HCT116 (cell line): ENCODE results near the gene SNRPB. TPM values are rescaled to one million over a fixed set of nuclear protein-coding genes. Genes with fewer than 3 reads are reported as not detected.

ENCODE experiments used
- ATAC-seq: fragments of 200-7000 bp; cut with Tn5 transposase; 2 replicates; pipeline ENCODE4 v1.9.1; 2020; ENCODE audit warnings: mild to moderate bottlenecking, moderate library complexity
- BruUV-seq: library from RNA; stranded (reverse); fragments of 400-500 nt; replicated peaks from 2 replicates; lab custom pipeline; 2021; lab: Mats Ljungman, UMichigan
- CTCF ChIA-PET: fragments of 300-600 bp; sonication (Branson Sonifier 250); formaldehyde crosslinking; loops from one replicate; lab custom pipeline; 2021; ENCODE audit warnings: antibody characterized with exemption; lab: Charles Lee
- POLR2A ChIA-PET: fragments of 300-600, 350-600 bp; sonication (Branson Sonifier 250); formaldehyde crosslinking; loops from one replicate; lab custom pipeline; 2021; ENCODE audit warnings: antibody characterized with exemption; lab: Charles Lee
- RAD21 ChIA-PET, 2 experiments: fragments of 300-600 bp; sonication (Branson Sonifier 250); formaldehyde crosslinking; loops; one replicate each; lab custom pipeline; 2023; ENCODE audit warnings: low total read pairs in 2 of 2; ENCODE audit not compliant: uncharacterized antibody in 2 of 2, unreplicated experiment in 2 of 2, low non-redundant PET in 1 of 2; lab: Charles Lee
- DNase-seq: peaks from one replicate; pipeline ENCODE4 v3.0.0-alpha.2; 2010; ENCODE audit warnings: low read depth, low spot score
- H2AFZ ChIP-seq: fragments of 200-600 bp; shearing (Covaris generic), sonication (generic); 2 replicates; pipeline ENCODE4 v1.6.1; 2017; ENCODE audit warnings: low read depth, mixed run types, mixed read lengths, antibody characterized with exemption, low read length; ENCODE audit not compliant: poor library complexity, severe bottlenecking
- H3K27ac ChIP-seq: 2 replicates; pipeline ENCODE4 v1.5.1; 2012; ENCODE audit warnings: low read depth, low read length
- H3K27me3 ChIP-seq: fragments of 200-600 bp; sonication (generic); 2 replicates; pipeline ENCODE4 v1.6.1; 2016; ENCODE audit warnings: mixed run types, low read length, mixed read lengths; ENCODE audit not compliant: insufficient read depth
- H3K36me3 ChIP-seq, 2 experiments: fragments of 200-500 bp in 1 of 2; fragments of 200-600 bp in 1 of 2; sonication (Bioruptor generic) in 1 of 2; sonication (generic) in 1 of 2; 2 replicates each; pipeline versions ENCODE4 v1.5.1 to v1.6.1; 2014 to 2016; ENCODE audit warnings: low read length in 2 of 2, inconsistent platforms in 1 of 2, mixed read lengths in 1 of 2, mixed run types in 1 of 2; ENCODE audit not compliant: insufficient read depth in 2 of 2, control insufficient read depth in 1 of 2
- H3K4me1 ChIP-seq, 2 experiments: fragments of 200-600 bp in 1 of 2; sonication (generic) in 1 of 2; 2 replicates each; pipeline versions ENCODE4 v1.5.1 to v1.6.1; 2012 to 2017; ENCODE audit warnings: low read length in 2 of 2, inconsistent platforms in 1 of 2, mild to moderate bottlenecking in 1 of 2, mixed read lengths in 1 of 2, mixed run types in 1 of 2, moderate library complexity in 1 of 2; ENCODE audit not compliant: insufficient read depth in 2 of 2, control insufficient read depth in 1 of 2
- H3K4me2 ChIP-seq: fragments of 200-600 bp; sonication (generic); 2 replicates; pipeline ENCODE4 v1.6.1; 2017; ENCODE audit warnings: mixed run types, low read length, mixed read lengths
- H3K4me3 ChIP-seq, 2 experiments: fragments of 200-600 bp in 1 of 2; sonication (generic) in 1 of 2; replicated peaks in 1 of 2; 2 replicates each; pipeline ENCODE4 v1.5.1; 2011 to 2016; ENCODE audit warnings: low read length in 2 of 2, control low read depth in 1 of 2, low read depth in 1 of 2, mild to moderate bottlenecking in 1 of 2, mixed read lengths in 1 of 2, mixed run types in 1 of 2
- H3K79me2 ChIP-seq: fragments of 200-600 bp; sonication (generic); 2 replicates; pipeline ENCODE4 v1.6.1; 2017; ENCODE audit warnings: mild to moderate bottlenecking, mixed run types, low read length, moderate library complexity, mixed read lengths; ENCODE audit not compliant: insufficient read depth
- H3K9ac ChIP-seq: fragments of 200-600 bp; sonication (generic); 2 replicates; pipeline ENCODE4 v1.6.1; 2016; ENCODE audit warnings: low read length, mixed read lengths
- H3K9me2 ChIP-seq: fragments of 200-600 bp; sonication (generic), shearing (Covaris generic); 2 replicates; pipeline ENCODE4 v1.6.1; 2017; ENCODE audit warnings: mixed run types, mild to moderate bottlenecking, moderate library complexity; ENCODE audit not compliant: insufficient read depth
- H3K9me3 ChIP-seq, 2 experiments: fragments of 200-500 bp in 1 of 2; fragments of 200-600 bp in 1 of 2; sonication (Bioruptor generic) in 1 of 2; sonication (generic) in 1 of 2; 2 replicates each; pipeline ENCODE4 v1.6.1; 2014 to 2017; ENCODE audit warnings: low read length in 2 of 2, mixed read lengths in 2 of 2, inconsistent platforms in 1 of 2, low read depth in 1 of 2, mild to moderate bottlenecking in 1 of 2, mixed run types in 1 of 2, moderate library complexity in 1 of 2; ENCODE audit not compliant: control insufficient read depth in 1 of 2, insufficient read depth in 1 of 2
- H4K20me1 ChIP-seq: fragments of 200-600 bp; sonication (generic), shearing (Covaris generic); 2 replicates; pipeline ENCODE4 v1.6.1; 2017; ENCODE audit warnings: mixed run types, mild to moderate bottlenecking, moderate library complexity; ENCODE audit not compliant: insufficient read depth
- ATF3 ChIP-seq: IDR thresholded peaks from 2 replicates; pipeline ENCODE4 v1.6.1; 2012
- CBX3 ChIP-seq: IDR thresholded peaks from 2 replicates; pipeline ENCODE4 v1.6.1; 2012; ENCODE audit warnings: low read depth
- CEBPB ChIP-seq: IDR thresholded peaks from 2 replicates; pipeline ENCODE4 v1.6.1; 2012; ENCODE audit warnings: low read depth
- EGR1 ChIP-seq: IDR thresholded peaks from 2 replicates; pipeline ENCODE4 v1.6.1; 2012; ENCODE audit warnings: low read depth
- FOSL1 ChIP-seq: IDR thresholded peaks from 2 replicates; pipeline ENCODE4 v1.6.1; 2012; ENCODE audit warnings: low read depth
- JUND ChIP-seq: IDR thresholded peaks from 2 replicates; pipeline ENCODE4 v1.6.1; 2012
- SRF ChIP-seq: IDR thresholded peaks from 2 replicates; pipeline ENCODE4 v1.6.1; 2012; ENCODE audit warnings: low read depth
- YY1 ChIP-seq: IDR thresholded peaks from 2 replicates; pipeline ENCODE4 v1.6.1; 2011; ENCODE audit warnings: low read length, low read depth, moderate library complexity, mild to moderate bottlenecking; ENCODE audit not compliant: insufficient replicate concordance; ENCODE audit errors: extremely low read depth
- ZFX ChIP-seq: fragments of 450-650 bp; IDR thresholded peaks from 2 replicates; pipeline ENCODE4 v1.6.1; 2017
- intact Hi-C: fragments of 100-400 bp; cut with micrococcal nuclease; formaldehyde crosslinking; loops from 2 replicates; pipeline ENCODE4 v1.10.0; 2022
- total RNA-seq: library from RNA; stranded (reverse); gene quantifications from one replicate; pipeline ENCODE4 v1.2.1, GENCODE V29; 2021; ENCODE audit not compliant: unreplicated experiment
- TF ChIP-seq, protein P1 (sequence below): IDR thresholded peaks from 2 replicates; pipeline ENCODE4 v1.6.1; 2012

SNRPB gene
- total RNA-seq, 1 experiment from 2014 or later, result 469 TPM

DNA sequence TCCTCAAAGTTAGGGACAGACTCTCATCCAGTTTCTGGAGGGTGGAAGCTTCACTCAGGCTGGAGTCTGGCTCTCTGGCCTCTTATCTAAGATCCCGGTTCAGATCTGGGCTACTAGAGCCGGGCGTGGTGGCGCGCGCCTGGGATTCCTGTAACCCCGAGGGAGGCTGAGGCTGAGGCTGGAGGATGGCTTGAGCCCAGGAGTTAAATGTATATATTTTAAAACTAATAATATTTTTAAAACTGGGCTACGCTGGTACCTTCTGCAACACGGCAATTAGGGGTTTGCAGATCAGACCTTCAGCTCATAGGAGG is 38.8 kb upstream of the SNRPB start:
- RAD21 ChIA-PET, result no interaction called here
- POLR2A ChIA-PET, result interaction anchor here (0.7 to 1.0 kb wide), 2 partner anchors 11 to 39 kb away, joined by 3 read pairs; partner anchors contain the start of gene SNRPB
- peak overlapping the region; percentile 94 for H2AFZ ChIP-seq
- no peaks in the 10 kb centered on the region for H3K36me3 ChIP-seq
- TSS peak; percentile 97 for BruUV-seq
- no peak for DNase-seq
- peaks cover 5 to 16% of the 10 kb centered on the region in 2 experiments; a peak in 3 of 4 replicates for H3K4me1 ChIP-seq
- peak overlapping the region; percentile 89 to 94 for H3K4me3 ChIP-seq
- CTCF ChIA-PET, result interaction anchor here (3.4 kb wide), 1 partner anchor 14 kb away, joined by 28 read pairs; no protein-coding TSS in a partner anchor
- peaks cover 18% of the 10 kb centered on the region for H3K79me2 ChIP-seq
- H3K9me3 ChIP-seq, result no peaks in the 10 kb centered on the region
- H4K20me1 ChIP-seq, result no peaks in the 10 kb centered on the region
- peak; percentile 14; the same call in 1 of the 2 replicates for ATAC-seq
- H3K4me2 ChIP-seq, result peak overlapping the region; percentile 70
- peak overlapping the region; percentile 83 for H3K9ac ChIP-seq
- peak overlapping the region; percentile 59 for H3K27ac ChIP-seq
- no peaks in the 10 kb centered on the region for H3K9me2 ChIP-seq
- no peaks in the 10 kb centered on the region for H3K27me3 ChIP-seq
- intact Hi-C loops, result no loop called here
- TF ChIP-seq ZFX (no peak), YY1 (no peak), CBX3 (no peak), FOSL1 (no peak), ATF3 (no peak), EGR1 (no peak), CEBPB (no peak), SRF (no peak), JUND (no peak)
- TF ChIP-seq, protein P1, sequence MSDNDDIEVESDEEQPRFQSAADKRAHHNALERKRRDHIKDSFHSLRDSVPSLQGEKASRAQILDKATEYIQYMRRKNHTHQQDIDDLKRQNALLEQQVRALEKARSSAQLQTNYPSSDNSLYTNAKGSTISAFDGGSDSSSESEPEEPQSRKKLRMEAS, result no peak
